Esophagus squamous epithelium (tissue), 5 donors: ENCODE measurements around the gene NAB2. TPM values are rescaled to one million over a fixed set of nuclear protein-coding genes. Genes with fewer than 3 reads are reported as not detected.
A peak's percentile ranks its signal among the peaks of the same experiment; 100 is the strongest.
"Not testable (repeated sequence)": the region's sequence is repeated elsewhere in the genome, so short reads cannot be mapped to it uniquely, and the experiment has no call there.

Experiments used
- DNase-seq: peaks from one replicate; lab custom pipeline; 2025; lab: John Stamatoyannopoulos, UW
- H3K27ac ChIP-seq, 4 donors: fragments of 200-600 bp; sonication (generic); one replicate each; pipeline ENCODE4 v1.5.1; 2016 to 2019; ENCODE audit warnings: mild to moderate bottlenecking in 1 of 4
- H3K27me3 ChIP-seq, 4 donors: fragments of 200-600 bp; sonication (generic); 1 replicate in 3 of 4; 2 replicates in 1 of 4; pipeline versions ENCODE4 v1.5.1 to v1.6.0; 2017 to 2021; ENCODE audit warnings: antibody characterized with exemption in 1 of 4
- H3K36me3 ChIP-seq, 3 donors: fragments of 200-600 bp; sonication (generic); one replicate each; pipeline ENCODE4 v1.5.1; 2016 to 2019
- H3K4me1 ChIP-seq, 3 donors: fragments of 200-600 bp; sonication (generic); one replicate each; pipeline ENCODE4 v1.5.1; 2017 to 2019
- H3K4me3 ChIP-seq, 4 donors: fragments of 200-600 bp; sonication (generic); 1 replicate in 3 of 4; 2 replicates in 1 of 4; pipeline ENCODE4 v1.5.1; 2016 to 2019; ENCODE audit warnings: mild to moderate bottlenecking in 2 of 4, moderate library complexity in 1 of 4
- H3K9me3 ChIP-seq, 3 donors: fragments of 200-600 bp; sonication (generic); one replicate each; pipeline ENCODE4 v1.5.1; 2016 to 2019
- CTCF ChIP-seq, 6 experiments: fragments of 450-650 bp in 4 of 6; fragments of 200-600 bp in 2 of 6; sonication (generic) in 2 of 6; IDR thresholded peaks; one replicate each; pipeline ENCODE4 v1.5.1; 2016 to 2019; ENCODE audit warnings: antibody characterized with exemption in 6 of 6, mild to moderate bottlenecking in 4 of 6, moderate library complexity in 4 of 6
- POLR2A ChIP-seq, 4 donors: fragments of 450-650 bp; IDR thresholded peaks; one replicate each; pipeline ENCODE4 v1.6.1; 2017; ENCODE audit warnings: antibody characterized with exemption in 4 of 4, mild to moderate bottlenecking in 4 of 4, moderate library complexity in 3 of 4
- WGBS, 2 donors: methylation state at CpG; one replicate each; pipeline ENCODE4 v1.1.5; 2018; 5-methylcytosine and 5-hydroxymethylcytosine counted together
- intact Hi-C: fragments of 100-400 bp; cut with DNase I; formaldehyde crosslinking; loops from one replicate; pipeline ENCODE4 v1.15.0; 2022
- total RNA-seq, 4 donors: library from RNA; depleted of rRNA; stranded (reverse); fragments of >200 nt; gene quantifications; one replicate each; pipeline ENCODE4 v1.1.0, GENCODE V29; 2016
- donor health status: DM: yes; HTN: yes; CAD: no.

Gene NAB2
- total RNA-seq, 4 donors from 2014 or later: 9.1 to 25.2 (median 13.3) TPM

GRCh38 chr12:57069523-57069922, 19.4 kb upstream of the NAB2 start:
- peak; percentile 76 to 95 (median 90) for TF ChIP-seq CTCF (IDR thresholded peaks at IDR 0.05)
- TF ChIP-seq POLR2A (IDR thresholded peaks at IDR 0.05): no peak
- no peak overlapping the region for H3K4me3 ChIP-seq
- H3K4me1 ChIP-seq: peaks cover 6 to 37% (median 11%) of the 10 kb centered on the region in 3 donors
- intact Hi-C loops: loop anchor here (5.0 to 10.0 kb wide), 2 partner anchors 118 to 305 kb away; partner anchors contain the start of gene HSD17B6
- DNase-seq: no peak
- 19 to 31% methylated on average over 3 of the region's 3 CpGs for WGBS, 2 donors
- peaks cover 0 to 40% (median 3%) of the 10 kb centered on the region in 3 donors for H3K36me3 ChIP-seq
- H3K9me3 ChIP-seq: no peaks in the 10 kb centered on the region
- H3K27ac ChIP-seq: peak overlapping the region; percentile 41 to 79 (median 76)
- H3K27me3 ChIP-seq: no peaks in the 10 kb centered on the region

GRCh38 chr12:57072661-57073060, 16.3 kb upstream of the NAB2 start:
- DNase-seq: no peak
- intact Hi-C loops: no loop called here
- 35 to 51% methylated on average over 2 of the region's 2 CpGs for WGBS, 2 donors
- H3K4me3 ChIP-seq: peak overlapping the region in 1 of 4 donors; percentile 49
- H3K9me3 ChIP-seq: no peaks in the 10 kb centered on the region
- H3K27me3 ChIP-seq: no peaks in the 10 kb centered on the region
- H3K36me3 ChIP-seq: peaks cover 0 to 45% (median 3%) of the 10 kb centered on the region in 3 donors
- peaks cover 6 to 50% (median 16%) of the 10 kb centered on the region in 3 donors for H3K4me1 ChIP-seq
- no peak for TF ChIP-seq POLR2A (IDR thresholded peaks at IDR 0.05)
- H3K27ac ChIP-seq: peak overlapping the region; percentile 18 to 80 (median 63)

GRCh38 chr12:57073566-57074450, 15.1 kb upstream of the NAB2 start:
- Histone ChIP-seq H3K27ac (peak overlapping the region; percentile 52 to 80 (median 72)), H3K4me1 (peaks cover 13 to 57% (median 21%) of the 10 kb centered on the region in 3 donors), H3K36me3 (peaks cover 0 to 34% (median 3%) of the 10 kb centered on the region in 3 donors), H3K4me3 (peak overlapping the region in 3 of 4 donors; percentile 10 to 49 (median 27))
- H3K27me3 ChIP-seq, H3K9me3 ChIP-seq, DNase-seq, intact Hi-C loops: not testable (repeated sequence)
- 67 to 79% methylated on average over 6 of the region's 6 CpGs for WGBS, 2 donors

- TF ChIP-seq POLR2A (IDR thresholded peaks at IDR 0.05) (peak in 3 of 4 donors; percentile 56 to 70 (median 62)), CTCF (IDR thresholded peaks at IDR 0.05) (peak in 1 of 6 experiments; percentile 26)
- DNase-seq: peak; percentile 97
- Histone ChIP-seq H3K9me3 (no peaks in the 10 kb centered on the region), H3K27ac (peak within 1 kb of the TSS; percentile 74 to 90 (median 90)), H3K36me3 (peaks cover 0 to 14% (median 0%) of the 10 kb centered on the region in 3 donors), H3K4me3 (peak within 1 kb of the TSS; percentile 54 to 90 (median 82)), H3K27me3 (no peaks in the 10 kb centered on the region), H3K4me1 (peaks cover 7 to 36% (median 19%) of the 10 kb centered on the region in 3 donors)
- intact Hi-C loops: no loop called here
- 1% methylated on average over 16 to 24 of the region's 39 CpGs for WGBS, 2 donors
Measured at GRCh38 chr12:57078519-57079404, 10.2 kb upstream of the NAB2 start, which contains the start of gene NEMP1. Gene NEMP1 (minus strand): TSS chr12:57078791. CDS start chr12:57078745, 46 bp downstream.

GRCh38 chr12:57079821-57080220, 9.1 kb upstream of the NAB2 start:
- H3K27ac ChIP-seq: peak overlapping the region; percentile 69 to 90 (median 90)
- H3K27me3 ChIP-seq: no peaks in the 10 kb centered on the region
- no peak for DNase-seq
- TF ChIP-seq CTCF (IDR thresholded peaks at IDR 0.05) (no peak), POLR2A (IDR thresholded peaks at IDR 0.05) (no peak)
- H3K4me3 ChIP-seq: no peak overlapping the region
- peaks cover 0 to 14% (median 0%) of the 10 kb centered on the region in 3 donors for H3K36me3 ChIP-seq
- intact Hi-C loops: no loop called here
- 85 to 89% methylated on average over 1 of the region's 1 CpG for WGBS, 2 donors
- no peaks in the 10 kb centered on the region for H3K9me3 ChIP-seq
- peaks cover 7 to 35% (median 19%) of the 10 kb centered on the region in 3 donors for H3K4me1 ChIP-seq
